ENCODE data around the gene SUCO. TPM values are rescaled to one million over a fixed set of nuclear protein-coding genes. Genes with fewer than 3 reads are reported as not detected.

SUCO gene
- total and polyA plus RNA-seq, 12 donors = 14.0 to 108 (median 34.4) TPM

GRCh38 chr1:172581273-172581672 lies 48.3 kb downstream of the SUCO start:
- intact Hi-C loops (cut with DNase I) = no loop called here
- Histone ChIP-seq H3K9me3 (replicated peaks in 1 of 3) (no peaks in the 10 kb centered on the region), H3K4me1 (replicated peaks in 1 of 2) (peaks cover 0 to 7% of the 10 kb centered on the region in 2 donors), H3K4me3 (no peak overlapping the region), H3K27ac (no peak overlapping the region), H3K36me3 (replicated peaks in 1 of 2) (peaks cover 0 to 8% of the 10 kb centered on the region in 2 donors), H3K27me3 (no peaks in the 10 kb centered on the region)
- no peak for DNase-seq
- TF ChIP-seq, protein P1, sequence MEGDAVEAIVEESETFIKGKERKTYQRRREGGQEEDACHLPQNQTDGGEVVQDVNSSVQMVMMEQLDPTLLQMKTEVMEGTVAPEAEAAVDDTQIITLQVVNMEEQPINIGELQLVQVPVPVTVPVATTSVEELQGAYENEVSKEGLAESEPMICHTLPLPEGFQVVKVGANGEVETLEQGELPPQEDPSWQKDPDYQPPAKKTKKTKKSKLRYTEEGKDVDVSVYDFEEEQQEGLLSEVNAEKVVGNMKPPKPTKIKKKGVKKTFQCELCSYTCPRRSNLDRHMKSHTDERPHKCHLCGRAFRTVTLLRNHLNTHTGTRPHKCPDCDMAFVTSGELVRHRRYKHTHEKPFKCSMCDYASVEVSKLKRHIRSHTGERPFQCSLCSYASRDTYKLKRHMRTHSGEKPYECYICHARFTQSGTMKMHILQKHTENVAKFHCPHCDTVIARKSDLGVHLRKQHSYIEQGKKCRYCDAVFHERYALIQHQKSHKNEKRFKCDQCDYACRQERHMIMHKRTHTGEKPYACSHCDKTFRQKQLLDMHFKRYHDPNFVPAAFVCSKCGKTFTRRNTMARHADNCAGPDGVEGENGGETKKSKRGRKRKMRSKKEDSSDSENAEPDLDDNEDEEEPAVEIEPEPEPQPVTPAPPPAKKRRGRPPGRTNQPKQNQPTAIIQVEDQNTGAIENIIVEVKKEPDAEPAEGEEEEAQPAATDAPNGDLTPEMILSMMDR (IDR thresholded peaks at IDR 0.05) = no peak
- TF ChIP-seq POLR2A (IDR thresholded peaks at IDR 0.05) = no peak

- TF ChIP-seq POLR2A (IDR thresholded peaks at IDR 0.05) = no peak
- TF ChIP-seq, protein P1 (IDR thresholded peaks at IDR 0.05) = no peak
- H3K27ac ChIP-seq = no peak overlapping the region
Measured at GRCh38 chr1:172581779-172582178, 48.8 kb downstream of the SUCO start.

DNA sequence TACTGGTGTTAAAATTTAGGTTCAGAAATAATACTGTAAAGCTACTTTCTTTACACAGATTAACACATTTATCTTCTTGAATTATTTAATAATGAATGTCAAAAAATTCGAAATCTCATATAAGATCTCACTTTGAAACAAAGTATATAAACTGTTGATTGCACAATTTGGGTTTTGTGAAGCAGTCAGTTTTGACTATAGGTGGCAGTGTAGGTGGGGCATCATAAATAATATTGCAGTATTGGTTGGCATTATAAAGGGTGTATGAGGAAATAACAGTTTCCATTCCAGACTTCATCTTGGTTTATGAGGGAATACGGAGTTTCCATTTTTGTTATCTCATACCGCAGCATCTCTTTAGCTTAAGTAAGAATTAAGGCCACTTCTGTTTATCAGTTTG lies 49.9 kb downstream of the SUCO start:
- Histone ChIP-seq H3K27me3 (no peaks in the 10 kb centered on the region), H3K4me1 (replicated peaks in 1 of 2) (peaks cover 0 to 7% of the 10 kb centered on the region in 2 donors), H3K9me3 (replicated peaks in 1 of 3) (no peaks in the 10 kb centered on the region), H3K27ac (no peak overlapping the region), H3K36me3 (replicated peaks in 1 of 2) (peaks cover 0 to 8% of the 10 kb centered on the region in 2 donors), H3K4me3 (no peak overlapping the region)
- intact Hi-C loops (cut with DNase I) = no loop called here
- no peak for DNase-seq
- 95 to 97% (median 96%) methylated on average over 3 of the region's 3 CpGs for WGBS, 4 donors
- TF ChIP-seq POLR2A (IDR thresholded peaks at IDR 0.05) = no peak
- TF ChIP-seq, protein P1 (IDR thresholded peaks at IDR 0.05) = no peak

More at GRCh38 chr1:172581779-172582178, 48.8 kb downstream of the SUCO start:
- DNase-seq = no peak
- Histone ChIP-seq H3K36me3 (replicated peaks in 1 of 2) (peaks cover 0 to 8% of the 10 kb centered on the region in 2 donors), H3K4me3 (no peak overlapping the region), H3K27me3 (no peaks in the 10 kb centered on the region), H3K9me3 (replicated peaks in 1 of 3) (no peaks in the 10 kb centered on the region), H3K4me1 (replicated peaks in 1 of 2) (peaks cover 0 to 7% of the 10 kb centered on the region in 2 donors)
- 93 to 100% (median 94%) methylated on average over 1 of the region's 1 CpG for WGBS, 4 donors
- intact Hi-C loops (cut with DNase I) = no loop called here

DNA sequence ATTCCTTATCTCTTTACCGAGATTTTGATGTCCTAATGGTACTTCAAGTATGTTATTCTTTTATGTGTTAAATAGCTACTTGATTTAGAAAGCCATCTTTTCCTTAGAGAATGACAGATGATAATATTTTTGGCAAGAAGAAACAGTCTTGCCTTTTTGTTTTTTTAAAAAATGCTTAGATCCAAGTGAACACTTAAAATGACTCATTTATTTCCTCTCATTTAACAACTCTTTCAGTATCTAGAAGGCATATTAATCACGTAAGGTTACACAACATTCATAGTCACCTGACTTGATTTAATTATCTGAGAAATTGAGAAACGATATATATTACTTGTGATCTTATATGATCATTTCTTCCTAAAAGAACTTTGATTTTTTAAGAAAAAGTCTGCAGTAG lies 52.4 kb downstream of the SUCO start:
- no peaks in the 10 kb centered on the region for H3K27me3 ChIP-seq
- DNase-seq = no peak
- no peak overlapping the region for H3K4me3 ChIP-seq
- TF ChIP-seq, protein P1 (IDR thresholded peaks at IDR 0.05) = no peak
- no peak for TF ChIP-seq POLR2A (IDR thresholded peaks at IDR 0.05)
- no peaks in the 10 kb centered on the region for H3K9me3 ChIP-seq (replicated peaks in 1 of 3)
- H3K36me3 ChIP-seq (replicated peaks in 1 of 2) = peaks cover 0 to 14% of the 10 kb centered on the region in 2 donors
- peaks cover 7 to 14% of the 10 kb centered on the region in 2 donors for H3K4me1 ChIP-seq (replicated peaks in 1 of 2)
- H3K27ac ChIP-seq = peak overlapping the region in 2 of 5 donors; percentile 10 to 36
- WGBS, 4 donors = 16 to 20% (median 19%) methylated on average over 3 of the region's 3 CpGs
- intact Hi-C loops (cut with DNase I) = no loop called here
